RWPE2 (cell line): ENCODE results near the gene FOXK2.

Source experiments
- ATAC-seq: fragments of 200-7000 bp; cut with Tn5 transposase; 3 replicates; pipeline ENCODE4 v1.9.1; 2021; ENCODE audit warnings: low read depth
- DNase-seq: peaks from one replicate; pipeline ENCODE4 v3.0.0-alpha.2; 2020; ENCODE audit warnings: low spot score
- H3K27ac ChIP-seq: fragments of 450-650 bp; 2 replicates; pipeline ENCODE4 v1.5.1; 2017; ENCODE audit warnings: mild to moderate bottlenecking; ENCODE audit not compliant: poor library complexity, severe bottlenecking
- H3K27me3 ChIP-seq: fragments of 250-450 bp; sonication (Bioruptor Pico); 2 replicates; pipeline ENCODE4 v1.5.1; 2021; ENCODE audit warnings: mild to moderate bottlenecking, moderate library complexity; ENCODE audit not compliant: insufficient read depth, poor library complexity, severe bottlenecking
- H3K36me3 ChIP-seq: fragments of 250-450 bp; sonication (Bioruptor Pico); 2 replicates; pipeline ENCODE4 v1.5.1; 2020; ENCODE audit warnings: low read depth, mild to moderate bottlenecking, moderate library complexity
- H3K4me1 ChIP-seq: fragments of 250-450 bp; sonication (Bioruptor Pico); 2 replicates; pipeline ENCODE4 v1.5.1; 2021; ENCODE audit warnings: mild to moderate bottlenecking, moderate library complexity; ENCODE audit not compliant: insufficient read depth, poor library complexity, severe bottlenecking
- H3K4me3 ChIP-seq: fragments of 250-450 bp; sonication (Bioruptor Pico); 2 replicates; pipeline ENCODE4 v1.5.1; 2021; ENCODE audit warnings: mild to moderate bottlenecking, moderate library complexity; ENCODE audit not compliant: severe bottlenecking
- H3K9me3 ChIP-seq: fragments of 250-450 bp; sonication (Bioruptor Pico); 2 replicates; pipeline ENCODE4 v1.5.1; 2021; ENCODE audit warnings: mild to moderate bottlenecking, moderate library complexity; ENCODE audit not compliant: severe bottlenecking
- CTCF ChIP-seq: fragments of 450-650 bp; IDR thresholded peaks from one replicate; pipeline ENCODE4 v1.5.1; 2017; ENCODE audit warnings: mild to moderate bottlenecking, moderate library complexity; ENCODE audit not compliant: poor library complexity, severe bottlenecking

The FOXK2 gene

GRCh38 chr17:82619641-82620040 lies 100.1 kb downstream of the FOXK2 start:
- no peak overlapping the region for H3K4me3 ChIP-seq
- no peak for DNase-seq
- H3K27me3 ChIP-seq, result no peaks in the 10 kb centered on the region
- H3K27ac ChIP-seq, result no peak overlapping the region
- peaks cover 94% of the 10 kb centered on the region for H3K36me3 ChIP-seq
- no peak for TF ChIP-seq CTCF
- H3K9me3 ChIP-seq, result no peaks in the 10 kb centered on the region
- no peaks in the 10 kb centered on the region for H3K4me1 ChIP-seq
- ATAC-seq, result no peak

- no peak for ATAC-seq
- no peaks in the 10 kb centered on the region for H3K4me1 ChIP-seq
Measured at GRCh38 chr17:82623707-82624106, 104.2 kb downstream of the FOXK2 start.

GRCh38 chr17:82627405-82627804 lies 107.9 kb downstream of the FOXK2 start:
- Histone ChIP-seq H3K4me3 (no peak overlapping the region), H3K27me3 (no peaks in the 10 kb centered on the region), H3K27ac (no peak overlapping the region), H3K36me3 (peaks cover 65% of the 10 kb centered on the region), H3K9me3 (no peaks in the 10 kb centered on the region), H3K4me1 (no peaks in the 10 kb centered on the region)
- no peak for ATAC-seq
- no peak for TF ChIP-seq CTCF
- DNase-seq, result no peak

More at GRCh38 chr17:82623707-82624106, 104.2 kb downstream of the FOXK2 start:
- no peaks in the 10 kb centered on the region for H3K27me3 ChIP-seq
- H3K27ac ChIP-seq, result no peak overlapping the region
- no peak for TF ChIP-seq CTCF
- no peaks in the 10 kb centered on the region for H3K9me3 ChIP-seq
- H3K4me3 ChIP-seq, result no peak overlapping the region
- no peak for DNase-seq
- H3K36me3 ChIP-seq, result peaks cover 92% of the 10 kb centered on the region

- no peaks in the 10 kb centered on the region for H3K27me3 ChIP-seq
- H3K4me1 ChIP-seq, result no peaks in the 10 kb centered on the region
- H3K4me3 ChIP-seq, result no peak overlapping the region
- no peak for DNase-seq
- no peak overlapping the region for H3K27ac ChIP-seq
- peaks cover 61% of the 10 kb centered on the region for H3K36me3 ChIP-seq
- H3K9me3 ChIP-seq, result no peaks in the 10 kb centered on the region
- no peak for ATAC-seq
- no peak for TF ChIP-seq CTCF
Measured at GRCh38 chr17:82629748-82630147, 110.2 kb downstream of the FOXK2 start.

GRCh38 chr17:82630212-82630611 lies 110.7 kb downstream of the FOXK2 start:
- Histone ChIP-seq H3K27me3 (no peaks in the 10 kb centered on the region), H3K4me1 (no peaks in the 10 kb centered on the region), H3K4me3 (no peak overlapping the region), H3K36me3 (peaks cover 59% of the 10 kb centered on the region), H3K27ac (no peak overlapping the region), H3K9me3 (no peaks in the 10 kb centered on the region)
- DNase-seq (no peak), ATAC-seq (no peak)
- TF ChIP-seq CTCF, result no peak
